ENCODE results near the gene ATP2C1.

GRCh38 chr3:130846181-130846580 is 47.7 kb upstream of the ATP2C1 start:
- TF ChIP-seq CTCF (conservative IDR thresholded peaks at IDR 0.05 in 1 of 2, IDR thresholded peaks at IDR 0.05 in 1 of 2; ENCODE audit: low read depth in 1 of 2, low read length in 2 of 2) (no peak), EZH2 (IDR thresholded peaks at IDR 0.05; ENCODE audit: low read length, missing control alignments) (no peak)
